ENCODE results near the gene BTNL9.

BTNL9 gene

GRCh38 chr5:181063514-181063913, 23.4 kb downstream of the BTNL9 start:
- no peak for DNase-seq (ENCODE audit: low spot score)
- TF ChIP-seq, protein P1, sequence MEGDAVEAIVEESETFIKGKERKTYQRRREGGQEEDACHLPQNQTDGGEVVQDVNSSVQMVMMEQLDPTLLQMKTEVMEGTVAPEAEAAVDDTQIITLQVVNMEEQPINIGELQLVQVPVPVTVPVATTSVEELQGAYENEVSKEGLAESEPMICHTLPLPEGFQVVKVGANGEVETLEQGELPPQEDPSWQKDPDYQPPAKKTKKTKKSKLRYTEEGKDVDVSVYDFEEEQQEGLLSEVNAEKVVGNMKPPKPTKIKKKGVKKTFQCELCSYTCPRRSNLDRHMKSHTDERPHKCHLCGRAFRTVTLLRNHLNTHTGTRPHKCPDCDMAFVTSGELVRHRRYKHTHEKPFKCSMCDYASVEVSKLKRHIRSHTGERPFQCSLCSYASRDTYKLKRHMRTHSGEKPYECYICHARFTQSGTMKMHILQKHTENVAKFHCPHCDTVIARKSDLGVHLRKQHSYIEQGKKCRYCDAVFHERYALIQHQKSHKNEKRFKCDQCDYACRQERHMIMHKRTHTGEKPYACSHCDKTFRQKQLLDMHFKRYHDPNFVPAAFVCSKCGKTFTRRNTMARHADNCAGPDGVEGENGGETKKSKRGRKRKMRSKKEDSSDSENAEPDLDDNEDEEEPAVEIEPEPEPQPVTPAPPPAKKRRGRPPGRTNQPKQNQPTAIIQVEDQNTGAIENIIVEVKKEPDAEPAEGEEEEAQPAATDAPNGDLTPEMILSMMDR (IDR thresholded peaks at IDR 0.05; ENCODE audit: extremely low read depth, missing control alignments), result no peak

DNA sequence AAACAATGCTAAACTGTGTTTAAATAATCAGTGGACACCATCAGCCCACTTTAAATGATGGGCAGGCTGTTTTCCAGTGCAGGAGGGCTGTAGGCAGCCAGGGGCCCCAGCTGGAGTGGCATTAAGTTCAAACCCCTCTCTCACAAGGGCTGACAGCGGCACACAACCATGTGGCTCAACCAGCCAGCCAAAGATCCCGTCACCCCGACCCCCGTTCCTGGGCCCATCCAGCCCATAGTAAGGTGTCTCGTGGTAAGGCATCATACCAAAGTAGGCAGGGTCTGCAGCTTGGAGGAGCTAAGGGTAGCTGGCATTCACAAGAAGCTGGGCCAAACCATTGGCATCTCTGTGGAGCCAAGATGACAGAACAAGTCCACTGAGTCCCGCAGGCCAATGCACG, 24.9 kb downstream of the BTNL9 start:
- TF ChIP-seq, protein P1 (IDR thresholded peaks at IDR 0.05; ENCODE audit: extremely low read depth, missing control alignments), result no peak
- DNase-seq (ENCODE audit: low spot score), result no peak

DNA sequence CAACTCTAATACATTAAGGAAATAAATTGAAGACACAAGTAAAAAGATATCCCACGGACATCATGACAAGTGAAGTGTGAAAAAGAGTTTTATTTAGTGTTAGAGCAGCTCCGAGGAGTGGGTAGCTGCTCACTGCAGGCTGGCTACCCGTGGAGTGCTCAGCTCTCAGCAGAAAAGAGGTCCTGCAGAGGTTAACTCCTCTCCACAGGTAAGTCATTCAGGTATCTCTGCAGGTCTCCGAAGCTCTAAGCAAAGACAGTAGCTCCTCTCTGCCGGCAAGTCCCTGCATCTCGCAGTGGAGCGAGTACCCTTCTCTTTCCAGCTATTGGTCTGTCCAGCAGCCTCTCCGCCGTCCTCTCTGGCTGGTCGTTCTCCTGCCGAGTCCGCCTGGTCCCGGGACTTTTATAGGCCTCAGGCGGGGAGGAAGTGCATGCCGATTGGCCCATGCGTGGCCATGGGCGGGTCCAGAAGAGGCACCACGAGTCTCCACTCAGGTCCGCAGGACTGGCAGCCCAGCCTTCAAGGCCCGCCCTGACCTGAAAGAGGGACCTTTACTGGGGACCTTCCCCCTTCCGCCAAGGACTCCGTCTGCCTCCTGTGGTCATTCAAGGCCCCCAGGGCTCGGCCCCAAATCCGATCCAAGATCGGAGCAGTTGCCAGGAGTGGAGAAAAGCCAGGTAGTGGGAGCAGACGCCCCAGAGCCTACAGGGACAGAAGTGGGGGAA, 29.9 kb downstream of the BTNL9 start:
- TF ChIP-seq, protein P1 (IDR thresholded peaks at IDR 0.05; ENCODE audit: extremely low read depth, missing control alignments), result no peak
- DNase-seq (ENCODE audit: low spot score), result no peak

- TF ChIP-seq, protein P1 (IDR thresholded peaks at IDR 0.05; ENCODE audit: extremely low read depth, missing control alignments), result no peak
- no peak for DNase-seq (ENCODE audit: low spot score)
Measured at GRCh38 chr5:181070523-181070922, 30.5 kb downstream of the BTNL9 start.

DNA sequence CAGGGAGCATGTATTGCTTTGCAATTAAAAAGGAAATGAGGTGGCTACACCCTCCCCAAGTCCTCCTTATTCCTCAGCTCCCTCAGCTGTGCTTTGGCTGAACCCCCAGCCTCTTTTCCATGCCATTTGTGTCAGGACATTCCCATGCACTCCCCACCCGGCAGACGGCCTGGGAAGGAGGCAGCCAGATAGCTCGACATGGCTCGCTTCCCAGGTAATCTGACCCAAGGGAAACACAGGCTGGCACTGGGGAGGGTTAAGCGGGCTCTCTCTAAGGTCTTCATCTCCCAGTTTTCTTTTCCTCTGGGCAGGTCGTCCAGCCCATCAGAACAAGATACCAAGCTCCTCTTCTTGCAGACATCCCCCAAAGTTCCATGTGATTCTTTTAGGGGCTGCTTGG, 31.2 kb downstream of the BTNL9 start:
- no peak for DNase-seq (ENCODE audit: low spot score)
- TF ChIP-seq, protein P1 (IDR thresholded peaks at IDR 0.05; ENCODE audit: extremely low read depth, missing control alignments), result no peak

GRCh38 chr5:181076920-181077319, 36.9 kb downstream of the BTNL9 start:
- DNase-seq (ENCODE audit: low spot score), result no peak

DNA sequence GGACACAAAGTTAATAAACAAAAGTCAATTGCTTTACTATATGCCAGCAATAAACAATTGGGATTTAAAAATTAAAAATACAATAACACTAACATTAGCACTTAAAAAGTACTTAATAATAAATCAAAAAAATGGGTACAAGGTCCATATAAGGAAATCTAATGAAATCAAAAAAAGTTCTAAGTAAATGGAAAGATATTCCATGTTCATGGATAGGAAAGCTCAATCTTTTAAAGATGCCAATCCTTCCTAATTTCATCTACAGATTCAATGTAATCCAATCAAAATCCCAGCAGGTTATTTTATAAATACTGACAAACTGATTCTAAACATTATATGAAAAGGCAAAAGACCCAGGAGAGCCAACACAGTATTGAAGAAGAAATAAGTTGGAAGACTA, 41.9 kb downstream of the BTNL9 start:
- TF ChIP-seq, protein P1 (IDR thresholded peaks at IDR 0.05; ENCODE audit: extremely low read depth, missing control alignments), result no peak
- no peak for DNase-seq (ENCODE audit: low spot score)

More at GRCh38 chr5:181076920-181077319, 36.9 kb downstream of the BTNL9 start:
- TF ChIP-seq, protein P1 (IDR thresholded peaks at IDR 0.05; ENCODE audit: extremely low read depth, missing control alignments), result no peak

All from GM20000 (cell line).